HEK293T (cell line): ENCODE measurements around the gene RCC2.

Source experiments
- ELF4 ChIP-seq: fragments of 450-650 bp; IDR thresholded peaks from 2 replicates; pipeline ENCODE4 v1.6.1; 2017; ENCODE audit warnings: antibody characterized with exemption
- FOXA1 ChIP-seq: fragments of 450-650 bp; IDR thresholded peaks from 2 replicates; pipeline ENCODE4 v1.6.1; 2016; ENCODE audit warnings: mild to moderate bottlenecking
- HDGF ChIP-seq: fragments of 450-650 bp; IDR thresholded peaks from 2 replicates; pipeline ENCODE4 v1.6.1; 2017; ENCODE audit warnings: antibody characterized with exemption, borderline replicate concordance
- SUZ12 ChIP-seq: fragments of 450-650 bp; IDR thresholded peaks from 2 replicates; pipeline ENCODE4 v1.6.1; 2016; ENCODE audit warnings: mild to moderate bottlenecking

DNA sequence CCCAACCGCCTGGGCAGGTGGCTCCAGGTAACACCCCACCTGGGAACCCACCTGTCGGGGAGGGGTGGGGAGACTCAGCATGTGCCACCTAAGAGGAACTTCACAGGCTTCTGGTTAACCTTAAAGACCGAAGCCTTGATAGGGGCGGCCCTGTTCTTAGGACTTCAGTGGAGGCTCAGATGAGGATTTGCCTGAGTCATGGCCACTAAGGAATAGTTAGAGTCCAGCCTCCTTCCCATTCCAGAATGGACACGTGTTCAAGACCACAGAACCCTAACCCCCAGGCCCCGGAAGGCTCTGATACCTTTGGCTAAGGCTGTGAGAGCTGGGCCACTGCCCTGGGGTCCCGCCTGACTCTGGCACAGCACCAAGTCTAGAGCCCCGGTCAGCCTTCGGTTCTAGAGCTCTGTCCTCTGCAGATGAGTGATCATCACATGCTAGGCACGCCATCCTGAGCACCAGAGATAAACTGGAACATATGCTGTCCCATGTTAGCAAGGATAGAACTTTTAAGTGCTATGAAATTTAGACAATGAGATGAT is 47.2 kb downstream of the RCC2 start:
- TF ChIP-seq ELF4: no peak
- TF ChIP-seq FOXA1: no peak
- no peak for TF ChIP-seq SUZ12
- no peak for TF ChIP-seq HDGF
